ENCODE measurements around the gene MIS12.

- TF ChIP-seq EP300 (IDR thresholded peaks at IDR 0.05) (no peak), CTCF (IDR thresholded peaks at IDR 0.05) (no peak), POLR2A (IDR thresholded peaks at IDR 0.05) (no peak)
Measured at GRCh38 chr17:5532581-5532980, 46.2 kb downstream of the MIS12 start.

Measured in gastroesophageal sphincter (tissue), 3 donors.